Measurements from ENCODE around the gene GIT2.

GRCh38 chr12:110024051-110024450 lies 27.9 kb upstream of the GIT2 start:
- TF ChIP-seq POLR2AphosphoS5 (IDR thresholded peaks at IDR 0.05): no peak
- TF ChIP-seq CTCF (IDR thresholded peaks at IDR 0.05): no peak
- TF ChIP-seq POLR2A (IDR thresholded peaks at IDR 0.05): no peak
- TF ChIP-seq EP300 (IDR thresholded peaks at IDR 0.05): no peak
